GM19452 (cell line): ENCODE measurements around the gene SLC6A5.
"Not testable (repeated sequence)": the region's sequence is repeated elsewhere in the genome, so short reads cannot be mapped to it uniquely, and the experiment has no call there.

ENCODE experiments used
- ATAC-seq: cut with Tn5 transposase; IDR thresholded peaks from one replicate; pipeline ENCODE4 v1.9.1; 2021; ENCODE audit not compliant: unreplicated experiment

SLC6A5 gene

GRCh38 chr11:20599221-20600019, at the start of gene SLC6A5:
Gene SLC6A5, plus strand, starts transcription at chr11:20599608. Its CDS starts 65 bp downstream, at chr11:20599673.
- no peak for ATAC-seq

- no peak for ATAC-seq
Measured at GRCh38 chr11:20551096-20551495, 48.3 kb upstream of the SLC6A5 start.

GRCh38 chr11:20555783-20556182, 43.6 kb upstream of the SLC6A5 start:
- ATAC-seq, result no peak

- not testable (repeated sequence) for ATAC-seq
Measured at GRCh38 chr11:20556396-20556795, 43.0 kb upstream of the SLC6A5 start.

- ATAC-seq, result no peak
Measured at GRCh38 chr11:20558741-20559140, 40.7 kb upstream of the SLC6A5 start.

GRCh38 chr11:20559523-20560300, 39.7 kb upstream of the SLC6A5 start:
- ATAC-seq, result no peak

- no peak for ATAC-seq
Measured at GRCh38 chr11:20561915-20562314, 37.5 kb upstream of the SLC6A5 start.

- ATAC-seq, result no peak
Measured at GRCh38 chr11:20563866-20564265, 35.5 kb upstream of the SLC6A5 start.

GRCh38 chr11:20564846-20565635, 34.4 kb upstream of the SLC6A5 start:
- no peak for ATAC-seq

GRCh38 chr11:20566115-20566514, 33.3 kb upstream of the SLC6A5 start:
- ATAC-seq, result not testable (repeated sequence)

- ATAC-seq, result no peak
Measured at GRCh38 chr11:20566591-20567434, 32.6 kb upstream of the SLC6A5 start.

- not testable (repeated sequence) for ATAC-seq
Measured at GRCh38 chr11:20579725-20580124, 19.7 kb upstream of the SLC6A5 start.

- ATAC-seq, result no peak
Measured at GRCh38 chr11:20583201-20583600, 16.2 kb upstream of the SLC6A5 start.

GRCh38 chr11:20584093-20584774, 15.2 kb upstream of the SLC6A5 start:
- ATAC-seq, result no peak

- no peak for ATAC-seq
Measured at GRCh38 chr11:20589796-20590195, 9.6 kb upstream of the SLC6A5 start.

GRCh38 chr11:20590381-20590780, 9.0 kb upstream of the SLC6A5 start:
- no peak for ATAC-seq

GRCh38 chr11:20592741-20593140, 6.7 kb upstream of the SLC6A5 start:
- ATAC-seq, result no peak

GRCh38 chr11:20594274-20595061, 4.9 kb upstream of the SLC6A5 start:
- no peak for ATAC-seq

GRCh38 chr11:20595101-20595500, 4.3 kb upstream of the SLC6A5 start:
- no peak for ATAC-seq
